GM12874 (cell line): ENCODE measurements around the gene MRPS21.

Source experiments
- TF ChIP-seq, protein P1 (sequence below): IDR thresholded peaks from 2 replicates; pipeline ENCODE4 v1.5.1; 2011; ENCODE audit warnings: low read depth, mild to moderate bottlenecking, control low read depth, low read length, moderate library complexity; ENCODE audit not compliant: insufficient read depth

Gene MRPS21

DNA sequence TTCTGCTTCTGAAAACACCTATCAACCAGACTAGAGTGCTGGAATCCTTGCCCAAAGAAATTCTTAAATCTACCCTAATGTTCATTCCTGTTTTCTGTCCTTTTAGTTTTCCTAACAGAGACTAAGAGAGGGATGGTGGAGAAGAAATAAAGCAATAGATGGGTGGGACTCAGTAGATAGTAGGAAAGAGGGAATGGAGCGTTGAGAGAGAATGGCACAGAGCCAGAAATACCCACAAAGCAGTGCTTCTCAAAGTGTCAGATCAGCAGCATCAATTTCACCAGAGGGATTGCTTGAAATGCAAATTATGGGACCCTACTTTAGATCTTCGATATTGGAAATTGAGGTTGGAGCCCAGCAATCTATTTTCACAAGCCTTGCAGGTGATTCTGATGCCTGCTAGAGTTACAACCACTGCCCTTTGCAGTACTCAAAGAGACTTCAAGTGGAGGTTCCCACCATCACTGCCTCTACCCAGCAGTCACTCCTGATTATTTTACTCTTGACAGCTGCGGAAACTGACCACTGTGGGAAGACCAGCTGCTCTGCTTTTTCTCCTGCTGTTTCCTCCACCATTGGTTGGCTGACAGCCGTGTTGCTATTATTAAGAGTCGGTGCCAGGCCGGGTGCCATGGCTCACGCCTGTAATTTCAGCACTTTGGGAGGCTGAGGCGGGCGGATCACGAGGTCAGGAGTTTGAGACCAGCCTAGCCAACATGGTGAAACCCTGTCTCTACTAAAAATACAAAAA lies 16.3 kb downstream of the MRPS21 start:
- TF ChIP-seq, protein P1, sequence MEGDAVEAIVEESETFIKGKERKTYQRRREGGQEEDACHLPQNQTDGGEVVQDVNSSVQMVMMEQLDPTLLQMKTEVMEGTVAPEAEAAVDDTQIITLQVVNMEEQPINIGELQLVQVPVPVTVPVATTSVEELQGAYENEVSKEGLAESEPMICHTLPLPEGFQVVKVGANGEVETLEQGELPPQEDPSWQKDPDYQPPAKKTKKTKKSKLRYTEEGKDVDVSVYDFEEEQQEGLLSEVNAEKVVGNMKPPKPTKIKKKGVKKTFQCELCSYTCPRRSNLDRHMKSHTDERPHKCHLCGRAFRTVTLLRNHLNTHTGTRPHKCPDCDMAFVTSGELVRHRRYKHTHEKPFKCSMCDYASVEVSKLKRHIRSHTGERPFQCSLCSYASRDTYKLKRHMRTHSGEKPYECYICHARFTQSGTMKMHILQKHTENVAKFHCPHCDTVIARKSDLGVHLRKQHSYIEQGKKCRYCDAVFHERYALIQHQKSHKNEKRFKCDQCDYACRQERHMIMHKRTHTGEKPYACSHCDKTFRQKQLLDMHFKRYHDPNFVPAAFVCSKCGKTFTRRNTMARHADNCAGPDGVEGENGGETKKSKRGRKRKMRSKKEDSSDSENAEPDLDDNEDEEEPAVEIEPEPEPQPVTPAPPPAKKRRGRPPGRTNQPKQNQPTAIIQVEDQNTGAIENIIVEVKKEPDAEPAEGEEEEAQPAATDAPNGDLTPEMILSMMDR, result no peak

DNA sequence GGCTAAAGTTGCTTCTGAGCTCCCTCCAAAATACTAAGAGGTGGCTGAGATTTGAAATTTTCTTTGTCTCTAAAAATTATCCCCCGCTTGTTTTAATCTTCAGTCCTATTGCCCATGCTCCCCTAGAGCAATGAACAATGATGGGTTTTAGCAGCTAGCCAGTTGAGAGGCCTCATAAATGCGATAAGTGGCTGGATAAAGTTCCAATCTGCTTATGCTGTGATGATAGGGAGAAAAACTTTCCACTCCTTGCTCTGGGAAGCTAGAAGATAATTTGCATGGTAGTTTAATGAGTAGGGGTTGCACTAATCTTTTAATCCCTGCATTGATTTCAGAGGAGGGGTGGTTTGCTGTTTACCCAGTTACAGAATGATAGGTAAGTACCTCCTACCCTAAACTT lies 18.1 kb downstream of the MRPS21 start:
- TF ChIP-seq, protein P1, result no peak

DNA sequence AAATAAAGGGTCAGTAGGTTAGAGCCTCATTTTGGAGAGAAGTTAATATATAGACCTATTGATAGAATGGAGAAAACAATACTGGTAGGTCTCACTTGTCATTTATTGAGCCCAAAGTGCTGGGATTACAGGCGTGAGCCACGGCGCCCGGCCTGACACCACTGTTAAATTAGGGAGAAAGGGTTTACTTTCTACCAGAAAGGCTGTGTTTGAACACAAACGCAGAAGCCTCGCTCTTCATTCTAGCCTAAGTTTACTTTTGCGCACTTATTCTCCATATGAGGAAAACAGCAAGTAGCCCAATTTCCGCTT lies 27.0 kb downstream of the MRPS21 start:
- TF ChIP-seq, protein P1, result no peak

DNA sequence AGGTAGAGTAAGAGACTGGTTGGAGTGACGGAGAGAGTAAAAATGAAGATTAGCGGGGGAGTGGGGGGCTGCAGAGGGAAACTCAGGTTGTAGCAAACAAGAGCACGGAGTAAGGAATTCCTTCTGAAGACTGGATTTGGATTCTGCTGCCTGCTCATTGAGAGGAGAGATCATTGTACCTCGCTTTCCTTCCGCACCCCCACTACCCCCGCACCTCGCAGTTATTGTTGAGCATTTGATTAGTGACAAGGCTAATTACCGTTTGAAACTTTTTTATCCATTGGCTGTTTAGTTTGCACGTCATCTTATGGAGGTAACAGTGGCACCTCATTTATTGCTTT lies 28.1 kb downstream of the MRPS21 start:
- TF ChIP-seq, protein P1, result no peak

DNA sequence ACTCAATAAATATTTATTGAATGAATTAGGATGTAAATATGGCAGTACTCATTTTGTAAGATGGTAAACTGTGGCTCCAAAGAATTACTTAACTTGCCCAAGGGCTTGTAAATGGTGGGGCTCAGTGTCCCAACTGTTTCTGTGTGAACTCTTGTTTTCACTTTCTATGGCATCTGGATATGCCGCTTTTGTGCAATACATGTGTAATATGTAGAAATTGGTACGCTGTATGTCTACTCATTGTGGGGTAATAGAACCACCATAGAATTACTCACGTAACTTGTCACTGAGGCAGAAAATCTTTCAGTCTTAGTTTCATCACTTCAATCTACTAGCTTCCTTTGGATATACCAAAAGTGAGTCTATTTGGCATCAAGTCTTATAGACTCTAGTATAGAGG lies 28.6 kb downstream of the MRPS21 start:
- TF ChIP-seq, protein P1, result no peak

DNA sequence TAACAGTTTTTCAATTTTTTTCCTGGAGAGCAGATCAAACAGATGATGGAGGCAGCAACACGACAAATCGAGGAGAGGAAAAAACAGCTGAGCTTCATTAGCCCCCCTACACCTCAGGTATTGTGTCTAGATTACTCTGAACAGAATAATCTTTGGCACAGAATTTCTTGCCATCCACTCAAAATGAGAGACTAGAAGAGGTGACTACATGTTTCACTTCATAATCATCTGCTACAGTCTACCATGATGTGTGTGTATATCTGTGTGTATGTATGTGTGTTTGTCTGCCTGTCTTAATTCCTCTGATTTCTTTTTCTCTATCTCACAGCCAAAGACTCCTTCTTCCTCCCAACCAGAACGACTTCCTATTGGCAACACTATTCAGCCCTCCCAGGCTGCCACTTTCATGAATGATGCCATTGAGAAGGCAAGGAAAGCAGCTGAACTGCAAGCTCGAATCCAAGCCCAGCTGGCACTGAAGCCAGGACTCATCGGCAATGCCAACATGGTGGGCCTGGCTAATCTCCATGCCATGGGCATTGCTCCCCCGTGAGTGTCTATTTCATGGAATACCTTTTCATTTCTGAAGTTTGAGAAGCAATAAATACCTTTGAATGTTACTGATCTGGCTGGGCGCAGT lies 39.1 kb downstream of the MRPS21 start:
- TF ChIP-seq, protein P1, result no peak

DNA sequence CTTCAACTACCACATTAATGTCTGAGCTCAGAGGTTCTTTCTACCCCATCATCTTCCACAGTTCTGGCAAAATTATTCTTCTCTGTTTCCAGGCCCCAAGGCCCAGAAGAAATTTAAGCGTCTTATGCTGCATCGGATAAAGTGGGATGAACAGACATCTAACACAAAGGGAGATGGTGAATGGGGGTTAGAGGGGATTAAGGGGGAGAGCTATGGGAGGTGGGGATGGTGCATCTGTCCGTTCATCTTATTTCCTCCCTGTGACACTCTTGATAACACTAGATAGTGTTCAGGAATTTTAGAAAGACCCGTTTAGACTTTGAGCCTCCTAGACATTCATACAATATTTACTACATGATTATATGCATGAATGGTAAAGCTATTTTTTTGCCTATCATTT lies 52.7 kb downstream of the MRPS21 start:
- TF ChIP-seq, protein P1, result no peak
